Gastrocnemius medialis (tissue), 4 donors: ENCODE data around the gene DGKZ.

Experiments
- POLR2A ChIP-seq, 2 donors: fragments of 450-650 bp; IDR thresholded peaks; one replicate each; pipeline ENCODE4 v1.6.1; 2017; ENCODE audit warnings: antibody characterized with exemption in 2 of 2, mild to moderate bottlenecking in 2 of 2, moderate library complexity in 2 of 2
- TF ChIP-seq, protein P1 (sequence below), 5 experiments: fragments of 450-650 bp in 3 of 5; fragments of 200-600 bp in 2 of 5; sonication (generic) in 2 of 5; IDR thresholded peaks in 4 of 5; conservative IDR thresholded peaks in 1 of 5; 1 replicate in 4 of 5; 2 replicates in 1 of 5; pipeline ENCODE4 v1.5.1; 2016 to 2019; ENCODE audit warnings: antibody characterized with exemption in 5 of 5, mild to moderate bottlenecking in 3 of 5, moderate library complexity in 3 of 5

DNA sequence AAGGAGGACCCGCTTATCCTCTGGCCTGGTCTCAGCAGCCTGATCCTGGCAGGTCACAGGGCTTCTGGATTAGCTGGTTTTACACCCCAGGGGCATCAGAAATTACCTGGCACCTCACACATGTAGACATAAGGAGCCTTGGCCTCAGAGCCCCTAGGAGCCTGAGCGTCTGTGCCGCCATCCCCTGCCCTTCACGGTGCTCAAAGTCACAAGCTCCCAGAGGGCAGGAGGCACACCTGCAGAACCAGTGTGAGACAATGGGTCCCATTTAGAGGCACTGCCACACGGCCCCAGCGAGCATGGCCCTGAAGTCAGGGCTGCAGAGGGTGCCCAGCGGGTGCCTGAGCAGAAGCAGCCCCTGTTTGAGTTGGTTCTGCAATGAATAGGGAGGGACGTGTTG is 3.9 kb downstream of the DGKZ start:
- TF ChIP-seq, protein P1, sequence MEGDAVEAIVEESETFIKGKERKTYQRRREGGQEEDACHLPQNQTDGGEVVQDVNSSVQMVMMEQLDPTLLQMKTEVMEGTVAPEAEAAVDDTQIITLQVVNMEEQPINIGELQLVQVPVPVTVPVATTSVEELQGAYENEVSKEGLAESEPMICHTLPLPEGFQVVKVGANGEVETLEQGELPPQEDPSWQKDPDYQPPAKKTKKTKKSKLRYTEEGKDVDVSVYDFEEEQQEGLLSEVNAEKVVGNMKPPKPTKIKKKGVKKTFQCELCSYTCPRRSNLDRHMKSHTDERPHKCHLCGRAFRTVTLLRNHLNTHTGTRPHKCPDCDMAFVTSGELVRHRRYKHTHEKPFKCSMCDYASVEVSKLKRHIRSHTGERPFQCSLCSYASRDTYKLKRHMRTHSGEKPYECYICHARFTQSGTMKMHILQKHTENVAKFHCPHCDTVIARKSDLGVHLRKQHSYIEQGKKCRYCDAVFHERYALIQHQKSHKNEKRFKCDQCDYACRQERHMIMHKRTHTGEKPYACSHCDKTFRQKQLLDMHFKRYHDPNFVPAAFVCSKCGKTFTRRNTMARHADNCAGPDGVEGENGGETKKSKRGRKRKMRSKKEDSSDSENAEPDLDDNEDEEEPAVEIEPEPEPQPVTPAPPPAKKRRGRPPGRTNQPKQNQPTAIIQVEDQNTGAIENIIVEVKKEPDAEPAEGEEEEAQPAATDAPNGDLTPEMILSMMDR (IDR thresholded peaks at IDR 0.05 in 4 of 5, conservative IDR thresholded peaks at IDR 0.05 in 1 of 5): no peak
- TF ChIP-seq POLR2A (IDR thresholded peaks at IDR 0.05): no peak
